Naive thymus-derived CD4-positive, alpha-beta T cell (primary cell): ENCODE data around the gene KREMEN1. TPM values are rescaled to one million over a fixed set of nuclear protein-coding genes. Genes with fewer than 3 reads are reported as not detected.
A peak's percentile ranks its signal among the peaks of the same experiment; 100 is the strongest.

Experiments used
- ATAC-seq: fragments of 150-1000 bp; cut with Tn5 transposase; 2 replicates; pipeline ENCODE4 v1.10.0; 2021; ENCODE audit warnings: mild to moderate bottlenecking, moderate library complexity
- CTCF ChIA-PET: fragments of 350-600 bp; sonication (Branson Sonifier 250); formaldehyde crosslinking; loops from one replicate; lab custom pipeline; 2021; ENCODE audit warnings: antibody characterized with exemption; lab: Charles Lee
- POLR2A ChIA-PET: fragments of 350-600 bp; sonication (Branson Sonifier 250); formaldehyde crosslinking; loops from one replicate; lab custom pipeline; 2021; ENCODE audit warnings: antibody characterized with exemption, inconsistent platforms; lab: Charles Lee
- DNase-seq, 9 donors: peaks; one replicate each; pipeline versions ENCODE4 v3.0.0 to v3.0.0-alpha.2; 2020 to 2022; ENCODE audit warnings: mixed read lengths in 1 of 9
- H3K27ac ChIP-seq: one replicate; pipeline ENCODE4 v1.7.0; 2013; ENCODE audit warnings: mild to moderate bottlenecking, low read depth, low read length, moderate library complexity
- H3K27me3 ChIP-seq, 2 donors: one replicate each; pipeline ENCODE4 v1.7.0; 2013; ENCODE audit warnings: low read length in 2 of 2, mild to moderate bottlenecking in 2 of 2, moderate library complexity in 2 of 2; ENCODE audit not compliant: control insufficient read depth in 2 of 2, insufficient read depth in 2 of 2
- H3K36me3 ChIP-seq, 3 experiments: 1 replicate in 2 of 3; 2 replicates in 1 of 3; pipeline ENCODE4 v1.7.0; 2013; ENCODE audit warnings: low read length in 3 of 3, mild to moderate bottlenecking in 3 of 3, moderate library complexity in 1 of 3; ENCODE audit not compliant: insufficient read depth in 3 of 3, control insufficient read depth in 2 of 3
- H3K4me1 ChIP-seq, 2 donors: one replicate each; pipeline ENCODE4 v1.7.0; 2013; ENCODE audit warnings: low read length in 2 of 2, mild to moderate bottlenecking in 2 of 2, moderate library complexity in 1 of 2; ENCODE audit not compliant: control insufficient read depth in 2 of 2, insufficient read depth in 2 of 2
- H3K4me3 ChIP-seq: 2 replicates; pipeline ENCODE4 v1.7.0; 2013; ENCODE audit warnings: mild to moderate bottlenecking, low read length
- H3K9me3 ChIP-seq, 3 experiments: 1 replicate in 2 of 3; 2 replicates in 1 of 3; pipeline ENCODE4 v1.7.0; 2013; ENCODE audit warnings: low read length in 3 of 3; ENCODE audit not compliant: control insufficient read depth in 2 of 3
- H3K27ac Mint-ChIP-seq, 9 donors: one replicate each; pipeline ENCODE4 v1.8.0; 2020 to 2022; ENCODE audit warnings: mixed read lengths in 9 of 9, mild to moderate bottlenecking in 8 of 9, moderate library complexity in 5 of 9, inconsistent platforms in 2 of 9
- H3K27me3 Mint-ChIP-seq, 5 donors: one replicate each; pipeline ENCODE4 v1.8.0; 2021 to 2022; ENCODE audit warnings: mixed read lengths in 5 of 5, mild to moderate bottlenecking in 1 of 5
- H3K36me3 Mint-ChIP-seq, 5 donors: one replicate each; pipeline ENCODE4 v1.8.0; 2020 to 2022; ENCODE audit warnings: mixed read lengths in 5 of 5, mild to moderate bottlenecking in 3 of 5, inconsistent platforms in 1 of 5
- H3K4me1 Mint-ChIP-seq, 7 donors: one replicate each; pipeline ENCODE4 v1.8.0; 2020 to 2022; ENCODE audit warnings: mixed read lengths in 7 of 7, mild to moderate bottlenecking in 3 of 7, inconsistent platforms in 1 of 7
- H3K4me3 Mint-ChIP-seq, 10 donors: one replicate each; pipeline ENCODE4 v1.8.0; 2020 to 2022; ENCODE audit warnings: mild to moderate bottlenecking in 10 of 10, mixed read lengths in 10 of 10, moderate library complexity in 6 of 10, inconsistent platforms in 2 of 10
- H3K9me3 Mint-ChIP-seq, 11 donors: one replicate each; pipeline ENCODE4 v1.8.0; 2020 to 2022; ENCODE audit warnings: mixed read lengths in 11 of 11, mild to moderate bottlenecking in 4 of 11, inconsistent platforms in 1 of 11, moderate library complexity in 1 of 11
- intact Hi-C, 2 donors: fragments of 100-400 bp; cut with micrococcal nuclease; formaldehyde crosslinking; loops; one replicate each; pipeline ENCODE4 v1.15.1; 2023
- polyA plus RNA-seq, 2 donors: library from polyadenylated mRNA; unstranded; fragments of 300-500 nt; fragmentation: Illumina TruSeq; gene quantifications; one replicate each; pipeline ENCODE4 v1.2.3, GENCODE V29; 2021
- total RNA-seq, 6 experiments: library from RNA in 5 of 6; stranded (reverse) in 5 of 6; gene quantifications; 1 replicate in 5 of 6; 2 replicates in 1 of 6; pipeline ENCODE4 v1.2.3 and lab custom pipeline; 2021 to 2026

KREMEN1 gene
- total and polyA plus RNA-seq, 7 experiments from 2014 or later, result 1.1 TPM; not detected in 6

DNA sequence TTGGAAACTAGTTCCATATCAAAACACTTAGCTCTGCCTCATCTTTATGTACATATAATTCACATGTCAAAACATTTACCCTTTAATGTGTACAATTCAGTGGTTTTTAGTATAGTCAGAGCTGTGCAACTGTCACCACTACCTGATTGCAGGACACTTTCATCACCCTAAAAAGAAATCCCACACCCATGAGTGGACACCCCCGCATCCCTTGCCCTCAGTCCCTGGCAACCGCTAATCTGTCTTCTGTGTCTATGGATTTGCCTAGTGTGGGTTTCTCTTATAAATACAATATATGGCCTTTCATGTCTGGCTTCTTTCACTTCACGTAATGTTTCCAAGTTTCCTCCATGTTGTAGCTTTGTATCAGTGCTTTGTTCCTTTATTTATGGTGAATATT is 124.3 kb downstream of the KREMEN1 start:
- Histone ChIP-seq H3K36me3 (no peaks in the 10 kb centered on the region), H3K27me3 (no peaks in the 10 kb centered on the region), H3K9me3 (no peaks in the 10 kb centered on the region), H3K4me1 (peaks cover 0 to 6% of the 10 kb centered on the region in 2 donors), H3K27ac (no peak overlapping the region), H3K4me3 (no peak overlapping the region)
- intact Hi-C loops, result no loop called here
- POLR2A ChIA-PET, result no interaction called here
- no peak for ATAC-seq
- peak overlapping the region in 1 of 9 donors; percentile 73 for H3K27ac Mint-ChIP-seq
- DNase-seq, result no peak
- peaks cover 0 to 4% (median 0%) of the 10 kb centered on the region in 11 donors for H3K9me3 Mint-ChIP-seq
- H3K4me3 Mint-ChIP-seq, result no peak overlapping the region
- H3K4me1 Mint-ChIP-seq, result peaks cover under 1 to 13% (median 4%) of the 10 kb centered on the region in 7 donors
- H3K36me3 Mint-ChIP-seq, result peaks cover 0 to 3% (median 0%) of the 10 kb centered on the region in 5 donors
- CTCF ChIA-PET, result no interaction called here
- peaks cover 10 to 44% (median 17%) of the 10 kb centered on the region in 5 donors for H3K27me3 Mint-ChIP-seq

GRCh38 chr22:29198240-29198639 is 125.4 kb downstream of the KREMEN1 start:
- H3K9me3 Mint-ChIP-seq, result peaks cover 0 to 4% (median 0%) of the 10 kb centered on the region in 11 donors
- POLR2A ChIA-PET, result no interaction called here
- no peak for DNase-seq

DNA sequence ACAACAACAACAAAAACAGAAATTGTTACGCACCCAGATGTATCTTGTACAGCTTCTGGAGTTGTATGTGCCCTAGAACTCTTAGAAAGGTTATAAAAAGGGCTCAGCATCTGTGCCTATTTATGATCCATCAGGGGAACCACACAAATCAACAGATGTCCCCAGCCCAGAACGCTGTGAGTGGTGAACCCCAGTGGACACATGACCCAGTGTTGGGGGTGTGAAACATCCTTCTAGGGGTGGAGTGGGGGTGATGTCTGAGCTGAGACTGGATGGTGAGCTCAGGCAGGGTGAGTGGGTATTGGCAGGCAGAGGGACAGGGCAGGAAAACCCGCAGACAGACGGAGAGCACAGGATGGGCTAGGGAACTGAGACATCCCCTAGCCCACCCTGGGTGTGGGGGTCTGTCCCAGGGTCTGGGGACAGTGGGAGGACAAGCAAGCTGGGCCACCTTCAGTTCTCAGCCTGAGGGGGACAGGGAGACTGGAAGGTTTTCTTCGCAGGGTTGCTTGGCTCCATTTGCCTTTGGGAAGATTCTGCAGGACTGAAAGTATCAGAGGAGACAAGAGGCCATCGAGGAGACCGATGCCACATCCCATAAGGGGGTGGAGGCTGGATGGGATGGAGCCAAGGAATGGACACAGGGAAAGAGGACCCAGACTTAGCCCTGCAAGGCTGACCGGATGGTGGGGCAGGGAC is 127.0 kb downstream of the KREMEN1 start:
- H3K27me3 Mint-ChIP-seq, result peaks cover 19 to 55% (median 34%) of the 10 kb centered on the region in 5 donors
- Histone ChIP-seq H3K9me3 (no peaks in the 10 kb centered on the region), H3K27ac (no peak overlapping the region), H3K4me1 (peaks cover 4 to 6% of the 10 kb centered on the region in 2 donors), H3K36me3 (no peaks in the 10 kb centered on the region), H3K4me3 (no peak overlapping the region), H3K27me3 (no peaks in the 10 kb centered on the region)
- H3K27ac Mint-ChIP-seq, result no peak overlapping the region
- ATAC-seq (no peak), DNase-seq (no peak)
- intact Hi-C loops, result no loop called here
- no peak overlapping the region for H3K4me3 Mint-ChIP-seq
- H3K4me1 Mint-ChIP-seq, result peaks cover 9 to 25% (median 13%) of the 10 kb centered on the region in 7 donors
- peaks cover 0 to 3% (median 0%) of the 10 kb centered on the region in 11 donors for H3K9me3 Mint-ChIP-seq
- peaks cover 0 to 3% (median 0%) of the 10 kb centered on the region in 5 donors for H3K36me3 Mint-ChIP-seq
- CTCF ChIA-PET, result no interaction called here
- POLR2A ChIA-PET, result no interaction called here

More at GRCh38 chr22:29198240-29198639, 125.4 kb downstream of the KREMEN1 start:
- Histone ChIP-seq H3K36me3 (no peaks in the 10 kb centered on the region), H3K4me1 (peaks cover 4 to 6% of the 10 kb centered on the region in 2 donors), H3K27ac (no peak overlapping the region), H3K27me3 (no peaks in the 10 kb centered on the region), H3K9me3 (no peaks in the 10 kb centered on the region), H3K4me3 (no peak overlapping the region)
- Mint-ChIP-seq H3K36me3 (peaks cover 0 to 3% (median 0%) of the 10 kb centered on the region in 5 donors), H3K27ac (no peak overlapping the region), H3K4me1 (peaks cover 8 to 25% (median 11%) of the 10 kb centered on the region in 7 donors), H3K4me3 (no peak overlapping the region), H3K27me3 (peaks cover 10 to 44% (median 22%) of the 10 kb centered on the region in 5 donors)
- ATAC-seq, result no peak
- CTCF ChIA-PET, result no interaction called here
- intact Hi-C loops, result no loop called here

DNA sequence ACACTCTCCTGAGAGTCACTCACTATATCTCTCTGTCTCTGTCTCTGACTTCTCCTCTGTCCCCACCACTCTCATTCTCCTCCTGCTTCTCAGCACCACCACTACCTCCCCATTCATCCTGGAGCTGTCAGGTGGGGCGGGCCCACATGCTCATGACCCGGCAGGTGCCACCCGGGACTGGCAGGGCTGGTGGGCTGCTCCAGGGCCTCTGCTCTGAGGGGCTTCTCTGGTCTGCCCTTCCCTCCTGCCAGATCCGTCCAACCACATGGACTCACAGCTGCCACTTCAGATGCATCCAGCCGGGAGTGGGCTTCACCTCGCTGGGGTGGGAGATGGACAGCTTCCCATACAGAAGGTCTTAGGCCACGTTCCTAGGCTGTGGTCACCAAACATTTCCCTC is 128.1 kb downstream of the KREMEN1 start:
- Mint-ChIP-seq H3K27ac (no peak overlapping the region), H3K36me3 (no peaks in the 10 kb centered on the region)
- intact Hi-C loops, result no loop called here

DNA sequence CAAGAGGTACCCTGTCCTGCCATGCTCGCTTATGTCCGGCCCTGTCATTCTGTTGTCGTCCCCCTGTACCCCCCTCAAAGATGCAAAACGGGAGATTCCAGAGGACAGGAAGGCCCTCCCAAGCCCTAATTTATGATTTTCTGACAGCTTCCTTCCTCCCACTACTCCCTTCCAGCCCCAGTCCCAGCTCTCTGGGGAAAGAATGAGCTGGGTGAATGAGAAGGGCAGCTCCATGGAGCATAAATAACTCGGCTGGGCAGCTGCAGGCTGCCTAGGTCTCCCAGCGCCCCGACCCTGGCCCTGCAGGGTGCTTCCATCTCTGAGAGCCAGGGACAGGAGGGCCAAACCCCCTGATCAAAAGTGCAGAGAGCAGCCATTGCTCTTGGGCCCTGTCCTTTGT is 128.9 kb downstream of the KREMEN1 start:
- Mint-ChIP-seq H3K36me3 (no peaks in the 10 kb centered on the region), H3K27ac (no peak overlapping the region), H3K9me3 (no peaks in the 10 kb centered on the region), H3K4me1 (peaks cover 13 to 28% (median 15%) of the 10 kb centered on the region in 7 donors), H3K27me3 (peaks cover 29 to 62% (median 45%) of the 10 kb centered on the region in 5 donors), H3K4me3 (peak overlapping the region in 1 of 10 donors; percentile 20)
- H3K4me3 ChIP-seq, result no peak overlapping the region
- peaks cover 0 to 3% of the 10 kb centered on the region in 2 donors for H3K27me3 ChIP-seq
- intact Hi-C loops, result no loop called here
- H3K9me3 ChIP-seq, result no peaks in the 10 kb centered on the region
- ChIA-PET POLR2A (no interaction called here), CTCF (interaction anchor here (1.3 kb wide), 1 partner anchor 44 kb away, joined by 4 read pairs; no protein-coding TSS in a partner anchor)
- no peak for DNase-seq
- peaks cover 4 to 9% of the 10 kb centered on the region in 2 donors for H3K4me1 ChIP-seq
- ATAC-seq, result no peak
- no peak overlapping the region for H3K27ac ChIP-seq
- no peaks in the 10 kb centered on the region for H3K36me3 ChIP-seq

More for the DNA sequence above, 128.1 kb downstream of the KREMEN1 start:
- H3K9me3 Mint-ChIP-seq, result no peaks in the 10 kb centered on the region
- CTCF ChIA-PET, result no interaction called here
- peaks cover 9 to 25% (median 14%) of the 10 kb centered on the region in 7 donors for H3K4me1 Mint-ChIP-seq
- no peak overlapping the region for H3K4me3 ChIP-seq
- POLR2A ChIA-PET, result no interaction called here
- H3K9me3 ChIP-seq, result no peaks in the 10 kb centered on the region
- peaks cover 25 to 55% (median 40%) of the 10 kb centered on the region in 5 donors for H3K27me3 Mint-ChIP-seq
- ATAC-seq, result no peak
- no peaks in the 10 kb centered on the region for H3K36me3 ChIP-seq
- peaks cover 0 to 3% of the 10 kb centered on the region in 2 donors for H3K27me3 ChIP-seq
- H3K4me1 ChIP-seq, result peaks cover 4 to 9% of the 10 kb centered on the region in 2 donors
- H3K27ac ChIP-seq, result no peak overlapping the region
- no peak for DNase-seq
- no peak overlapping the region for H3K4me3 Mint-ChIP-seq

DNA sequence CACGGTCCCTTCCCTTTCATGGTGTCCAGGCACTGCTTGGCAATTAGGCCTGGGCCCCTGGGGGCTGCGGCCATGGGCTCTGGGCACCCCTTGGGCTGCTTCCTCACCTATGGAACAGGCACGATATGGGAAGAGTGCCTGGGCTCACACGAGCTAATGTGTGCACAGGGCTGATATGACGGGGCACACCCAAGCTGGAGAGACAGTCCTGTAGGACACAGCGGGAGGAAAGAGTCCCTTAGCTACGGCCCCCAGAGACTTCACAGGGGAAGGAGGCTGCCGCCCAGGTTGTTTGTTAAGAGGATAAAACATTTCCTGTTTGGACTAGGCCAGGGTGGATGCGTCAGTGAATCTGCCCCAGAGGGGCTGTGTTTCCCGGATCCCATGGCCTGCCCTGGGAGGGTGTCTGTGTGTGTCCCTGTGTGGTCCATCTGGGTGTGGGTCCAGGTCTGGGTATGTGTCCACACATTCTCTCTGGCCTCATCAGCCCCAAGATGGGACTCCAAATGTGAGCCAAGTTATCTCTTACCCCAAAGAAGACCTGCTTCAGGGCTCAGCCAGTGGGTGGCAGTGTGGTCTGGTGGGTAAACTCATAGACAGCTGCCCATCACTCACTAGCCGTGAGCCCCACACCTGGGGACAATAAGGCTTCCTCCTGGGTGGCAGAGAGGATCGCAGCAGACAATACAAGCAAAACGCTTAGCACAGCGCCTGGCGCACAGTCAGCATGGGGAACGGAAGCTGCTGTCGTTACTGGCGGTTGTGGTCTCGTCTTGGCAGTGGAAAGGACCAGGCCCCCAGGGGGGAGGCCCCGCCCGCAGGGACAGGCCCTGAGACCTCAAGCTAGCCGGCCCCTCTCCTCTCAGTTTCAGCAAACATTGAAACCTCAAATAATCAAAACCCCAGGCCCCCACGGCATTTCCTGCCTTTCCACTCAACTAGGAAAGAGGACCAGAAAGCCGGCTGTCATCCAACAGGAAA is 129.7 kb downstream of the KREMEN1 start:
- Mint-ChIP-seq H3K4me1 (peaks cover 13 to 28% (median 15%) of the 10 kb centered on the region in 7 donors), H3K36me3 (no peaks in the 10 kb centered on the region), H3K4me3 (peak overlapping the region in 2 of 10 donors; percentile 13 to 72), H3K27ac (peak overlapping the region in 1 of 9 donors; percentile 65), H3K9me3 (no peaks in the 10 kb centered on the region), H3K27me3 (peaks cover 35 to 64% (median 51%) of the 10 kb centered on the region in 5 donors)
- DNase-seq (peak in 3 of 9 donors; percentile 2 to 58 (median 3)), ATAC-seq (peak; percentile 73)
- ChIA-PET CTCF (interaction anchor here (0.5 to 1.3 kb wide), 2 partner anchors 43 to 1200 kb away, joined by 3 to 4 read pairs; no protein-coding TSS in a partner anchor), POLR2A (no interaction called here)
- Histone ChIP-seq H3K4me1 (peaks cover 4 to 9% of the 10 kb centered on the region in 2 donors), H3K4me3 (no peak overlapping the region), H3K9me3 (no peaks in the 10 kb centered on the region), H3K27ac (no peak overlapping the region), H3K36me3 (no peaks in the 10 kb centered on the region), H3K27me3 (peaks cover 0 to 3% of the 10 kb centered on the region in 2 donors)
- intact Hi-C loops, result no loop called here
